ENCODE data around the gene MLIP.
A peak's percentile ranks its signal among the peaks of the same experiment; 100 is the strongest.

MLIP gene

DNA sequence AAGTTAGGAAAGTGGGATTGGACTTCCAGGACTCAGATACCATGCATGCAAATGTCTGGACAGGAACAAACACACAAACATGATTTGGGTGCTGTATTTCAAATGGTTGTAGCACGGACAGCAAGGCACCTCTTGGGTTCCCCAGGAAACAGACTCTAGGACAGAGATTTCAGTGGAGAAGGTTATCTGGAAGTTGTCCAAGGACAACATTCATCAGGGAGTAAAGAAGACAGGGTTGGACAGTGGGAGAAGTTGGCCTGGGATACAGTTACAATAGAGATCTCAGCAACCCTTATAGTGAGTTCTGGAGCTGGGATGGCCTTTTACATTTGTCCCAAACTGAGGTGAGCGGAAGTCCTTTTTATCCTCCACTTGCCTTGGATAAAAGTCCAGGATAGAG, 177.2 kb downstream of the MLIP start:
- Histone ChIP-seq H4K20me1 (ENCODE audit: insufficient read depth, low read length) (no peaks in the 10 kb centered on the region), H3K27me3 (ENCODE audit: low read depth, low read length) (peaks cover 33% of the 10 kb centered on the region), H3K9me3 (ENCODE audit: insufficient read depth, low read length) (no peaks in the 10 kb centered on the region), H3K4me1 (ENCODE audit: low read length) (peaks cover 35% of the 10 kb centered on the region), H3K4me3 (ENCODE audit: low read length) (no peak overlapping the region), H3K4me2 (ENCODE audit: low read length) (no peak overlapping the region), H3K27ac (ENCODE audit: low read length) (no peak overlapping the region), H3K79me2 (ENCODE audit: low read length) (no peaks in the 10 kb centered on the region), H3K9ac (ENCODE audit: low read length) (no peak overlapping the region), H3K36me3 (replicated peaks; ENCODE audit: low read depth, low read length) (no peaks in the 10 kb centered on the region), H2AFZ (ENCODE audit: low read depth, low read length) (no peak overlapping the region)
- TF ChIP-seq CTCF (IDR thresholded peaks at IDR 0.05; ENCODE audit: low read depth, low read length) (no peak), EZH2phosphoT487 (IDR thresholded peaks at IDR 0.05; ENCODE audit: low read depth) (no peak)

GRCh38 chr6:54289426-54289825, 178.2 kb downstream of the MLIP start:
- Histone ChIP-seq H3K27ac (ENCODE audit: low read length) (no peak overlapping the region), H3K9me3 (ENCODE audit: insufficient read depth, low read length) (no peaks in the 10 kb centered on the region), H3K4me3 (ENCODE audit: low read length) (no peak overlapping the region), H3K79me2 (ENCODE audit: low read length) (no peaks in the 10 kb centered on the region), H3K4me1 (ENCODE audit: low read length) (peaks cover 42% of the 10 kb centered on the region), H3K36me3 (replicated peaks; ENCODE audit: low read depth, low read length) (no peaks in the 10 kb centered on the region), H3K4me2 (ENCODE audit: low read length) (no peak overlapping the region), H3K9ac (ENCODE audit: low read length) (no peak overlapping the region), H2AFZ (ENCODE audit: low read depth, low read length) (no peak overlapping the region), H3K27me3 (ENCODE audit: low read depth, low read length) (peaks cover 42% of the 10 kb centered on the region), H4K20me1 (ENCODE audit: insufficient read depth, low read length) (no peaks in the 10 kb centered on the region)
- TF ChIP-seq CTCF (IDR thresholded peaks at IDR 0.05; ENCODE audit: low read depth, low read length), result no peak
- no peak for TF ChIP-seq EZH2phosphoT487 (IDR thresholded peaks at IDR 0.05; ENCODE audit: low read depth)

GRCh38 chr6:54291146-54291545, 179.9 kb downstream of the MLIP start:
- H3K4me1 ChIP-seq (ENCODE audit: low read length), result peaks cover 42% of the 10 kb centered on the region
- TF ChIP-seq EZH2phosphoT487 (IDR thresholded peaks at IDR 0.05; ENCODE audit: low read depth), result no peak
- no peak for TF ChIP-seq CTCF (IDR thresholded peaks at IDR 0.05; ENCODE audit: low read depth, low read length)
- H4K20me1 ChIP-seq (ENCODE audit: insufficient read depth, low read length), result no peaks in the 10 kb centered on the region
- H3K79me2 ChIP-seq (ENCODE audit: low read length), result no peaks in the 10 kb centered on the region
- no peaks in the 10 kb centered on the region for H3K36me3 ChIP-seq (replicated peaks; ENCODE audit: low read depth, low read length)
- H3K9me3 ChIP-seq (ENCODE audit: insufficient read depth, low read length), result no peaks in the 10 kb centered on the region
- peak overlapping the region; percentile 73 for H3K27ac ChIP-seq (ENCODE audit: low read length)
- H3K4me3 ChIP-seq (ENCODE audit: low read length), result peak overlapping the region; percentile 73
- no peak overlapping the region for H2AFZ ChIP-seq (ENCODE audit: low read depth, low read length)
- H3K27me3 ChIP-seq (ENCODE audit: low read depth, low read length), result peaks cover 46% of the 10 kb centered on the region
- H3K9ac ChIP-seq (ENCODE audit: low read length), result peak overlapping the region; percentile 47
- peak overlapping the region; percentile 99 for H3K4me2 ChIP-seq (ENCODE audit: low read length)

- peak overlapping the region; percentile 99 for H3K4me2 ChIP-seq (ENCODE audit: low read length)
- no peaks in the 10 kb centered on the region for H3K36me3 ChIP-seq (replicated peaks; ENCODE audit: low read depth, low read length)
- peaks cover 46% of the 10 kb centered on the region for H3K27me3 ChIP-seq (ENCODE audit: low read depth, low read length)
- H2AFZ ChIP-seq (ENCODE audit: low read depth, low read length), result no peak overlapping the region
- TF ChIP-seq CTCF (IDR thresholded peaks at IDR 0.05; ENCODE audit: low read depth, low read length) (no peak), EZH2phosphoT487 (IDR thresholded peaks at IDR 0.05; ENCODE audit: low read depth) (peak; percentile 67; the same call in 1 of the 2 replicates)
- H3K4me3 ChIP-seq (ENCODE audit: low read length), result peak overlapping the region; percentile 73
- no peaks in the 10 kb centered on the region for H3K9me3 ChIP-seq (ENCODE audit: insufficient read depth, low read length)
- H4K20me1 ChIP-seq (ENCODE audit: insufficient read depth, low read length), result no peaks in the 10 kb centered on the region
- H3K9ac ChIP-seq (ENCODE audit: low read length), result peak overlapping the region; percentile 33; the same call in 1 of the 2 replicates
- no peaks in the 10 kb centered on the region for H3K79me2 ChIP-seq (ENCODE audit: low read length)
- peaks cover 42% of the 10 kb centered on the region for H3K4me1 ChIP-seq (ENCODE audit: low read length)
- H3K27ac ChIP-seq (ENCODE audit: low read length), result peak overlapping the region; percentile 73
Measured at GRCh38 chr6:54291738-54292137, 180.5 kb downstream of the MLIP start.
